GM20000 (cell line): ENCODE results near the gene ITGA1.

Experiments
- DNase-seq: peaks from one replicate; pipeline ENCODE4 v3.0.0; 2012; ENCODE audit warnings: low spot score
- TF ChIP-seq, protein P1 (sequence below): IDR thresholded peaks from 2 replicates; pipeline ENCODE4 v1.5.1; 2012; ENCODE audit warnings: mild to moderate bottlenecking, control low read depth; ENCODE audit errors: extremely low read depth, missing control alignments

ITGA1 gene

DNA sequence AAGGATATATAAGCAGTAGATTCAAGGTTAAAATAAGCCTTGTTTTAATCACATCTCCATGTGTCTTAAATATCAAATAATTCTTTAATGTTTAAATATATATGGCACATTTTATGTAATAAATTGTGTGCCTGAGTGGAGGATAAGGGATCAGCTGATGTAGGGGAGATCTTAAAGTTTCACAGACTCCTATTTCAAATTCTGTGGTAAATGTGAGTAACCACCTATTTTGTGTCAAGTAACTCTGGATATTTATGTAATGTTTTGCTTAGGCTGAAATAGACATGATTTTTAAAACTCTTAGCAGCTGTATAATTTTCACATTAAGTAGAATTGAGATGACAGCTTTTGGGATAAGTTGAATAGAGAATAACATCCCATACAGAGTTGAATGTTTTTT lies 160.1 kb downstream of the ITGA1 start:
- no peak for DNase-seq
- TF ChIP-seq, protein P1, sequence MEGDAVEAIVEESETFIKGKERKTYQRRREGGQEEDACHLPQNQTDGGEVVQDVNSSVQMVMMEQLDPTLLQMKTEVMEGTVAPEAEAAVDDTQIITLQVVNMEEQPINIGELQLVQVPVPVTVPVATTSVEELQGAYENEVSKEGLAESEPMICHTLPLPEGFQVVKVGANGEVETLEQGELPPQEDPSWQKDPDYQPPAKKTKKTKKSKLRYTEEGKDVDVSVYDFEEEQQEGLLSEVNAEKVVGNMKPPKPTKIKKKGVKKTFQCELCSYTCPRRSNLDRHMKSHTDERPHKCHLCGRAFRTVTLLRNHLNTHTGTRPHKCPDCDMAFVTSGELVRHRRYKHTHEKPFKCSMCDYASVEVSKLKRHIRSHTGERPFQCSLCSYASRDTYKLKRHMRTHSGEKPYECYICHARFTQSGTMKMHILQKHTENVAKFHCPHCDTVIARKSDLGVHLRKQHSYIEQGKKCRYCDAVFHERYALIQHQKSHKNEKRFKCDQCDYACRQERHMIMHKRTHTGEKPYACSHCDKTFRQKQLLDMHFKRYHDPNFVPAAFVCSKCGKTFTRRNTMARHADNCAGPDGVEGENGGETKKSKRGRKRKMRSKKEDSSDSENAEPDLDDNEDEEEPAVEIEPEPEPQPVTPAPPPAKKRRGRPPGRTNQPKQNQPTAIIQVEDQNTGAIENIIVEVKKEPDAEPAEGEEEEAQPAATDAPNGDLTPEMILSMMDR: no peak

DNA sequence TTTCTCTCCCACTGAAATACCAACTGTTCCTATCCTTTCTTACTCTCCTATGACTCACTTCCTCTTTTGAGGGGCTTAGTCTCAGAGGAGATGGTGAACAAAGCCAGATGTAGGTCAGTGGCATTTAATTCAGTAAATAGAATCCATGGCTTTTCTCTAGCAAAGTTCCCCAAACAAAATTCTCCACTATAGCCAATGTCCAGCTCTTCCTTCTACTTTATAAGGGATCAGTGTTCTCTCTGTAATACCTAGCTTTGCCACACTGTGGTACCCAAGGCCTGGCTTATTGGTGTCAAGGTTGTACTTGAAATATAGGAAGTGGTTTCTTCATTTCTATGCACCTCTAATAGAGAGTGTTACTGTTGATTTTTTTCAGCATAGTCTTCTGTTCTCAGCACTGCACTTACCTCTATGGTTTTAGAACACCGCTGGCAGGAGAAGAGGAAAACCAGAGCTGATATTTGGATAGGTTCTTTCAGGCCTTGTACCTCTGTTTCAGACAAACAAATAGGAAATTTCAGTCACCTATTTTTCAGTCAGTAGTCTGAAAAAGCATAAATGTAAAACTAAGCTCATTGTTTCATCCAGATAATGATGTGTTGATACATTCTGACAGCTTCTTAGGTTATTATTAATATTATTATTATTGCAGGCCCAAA lies 160.8 kb downstream of the ITGA1 start:
- TF ChIP-seq, protein P1: peak; percentile 41
- peak; percentile 56 for DNase-seq

DNA sequence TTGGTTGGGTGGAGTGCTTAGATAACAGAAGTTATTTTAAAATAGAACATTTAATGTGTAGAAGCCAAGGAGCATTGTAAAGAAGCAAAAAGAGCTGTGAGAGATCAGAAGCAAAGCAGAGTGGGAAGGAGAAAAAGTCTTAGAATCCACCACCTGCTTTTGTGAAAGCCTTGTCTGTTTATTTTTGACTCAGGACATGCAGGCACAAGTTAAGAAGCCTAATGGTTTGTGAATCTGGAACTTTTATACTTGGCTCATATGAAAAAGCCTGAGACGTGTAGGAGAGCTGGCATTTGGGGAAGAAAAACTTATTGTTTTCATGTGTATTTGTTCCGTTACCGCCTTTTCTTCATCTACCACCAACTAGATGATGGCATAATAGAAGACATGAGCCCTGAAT lies 163.0 kb downstream of the ITGA1 start:
- TF ChIP-seq, protein P1: no peak
- no peak for DNase-seq

DNA sequence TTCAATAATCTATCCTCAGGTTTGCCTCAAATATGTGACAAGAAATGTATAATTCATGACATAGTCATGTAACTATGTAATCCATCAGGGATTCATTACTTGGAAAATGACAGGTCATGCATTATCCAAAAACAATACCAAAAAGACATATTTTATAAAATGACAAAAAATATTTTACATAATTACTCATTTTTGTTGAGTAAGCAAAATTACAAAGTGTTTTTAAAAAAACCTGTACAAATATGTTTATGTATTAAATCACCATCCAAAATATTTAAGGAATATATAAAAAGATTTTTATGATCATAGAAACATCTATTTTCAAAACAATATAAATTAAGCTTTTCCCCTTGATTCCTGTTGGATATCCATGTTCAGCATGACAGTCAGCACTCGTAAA lies 164.8 kb downstream of the ITGA1 start:
- TF ChIP-seq, protein P1: no peak
- DNase-seq: no peak

DNA sequence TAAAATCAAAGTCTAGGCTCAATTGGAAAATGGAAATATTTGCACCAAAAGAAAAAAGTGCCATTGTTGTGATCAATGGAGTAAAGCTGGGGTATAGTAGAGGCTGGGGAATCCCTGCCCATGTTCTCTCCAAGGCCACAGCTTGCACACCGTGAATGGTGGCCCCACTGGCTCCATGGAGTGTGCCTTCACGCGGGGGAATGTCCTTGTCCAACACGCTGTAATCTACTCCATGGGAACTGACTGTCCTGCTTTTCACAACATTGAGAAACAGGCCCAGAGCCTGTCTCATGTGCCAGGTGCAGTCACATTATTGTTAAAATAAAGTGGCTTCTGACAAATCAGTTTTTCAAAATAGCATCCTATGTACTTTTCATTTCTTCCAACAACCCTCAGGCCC lies 168.3 kb downstream of the ITGA1 start:
- DNase-seq: no peak
- TF ChIP-seq, protein P1: no peak

DNA sequence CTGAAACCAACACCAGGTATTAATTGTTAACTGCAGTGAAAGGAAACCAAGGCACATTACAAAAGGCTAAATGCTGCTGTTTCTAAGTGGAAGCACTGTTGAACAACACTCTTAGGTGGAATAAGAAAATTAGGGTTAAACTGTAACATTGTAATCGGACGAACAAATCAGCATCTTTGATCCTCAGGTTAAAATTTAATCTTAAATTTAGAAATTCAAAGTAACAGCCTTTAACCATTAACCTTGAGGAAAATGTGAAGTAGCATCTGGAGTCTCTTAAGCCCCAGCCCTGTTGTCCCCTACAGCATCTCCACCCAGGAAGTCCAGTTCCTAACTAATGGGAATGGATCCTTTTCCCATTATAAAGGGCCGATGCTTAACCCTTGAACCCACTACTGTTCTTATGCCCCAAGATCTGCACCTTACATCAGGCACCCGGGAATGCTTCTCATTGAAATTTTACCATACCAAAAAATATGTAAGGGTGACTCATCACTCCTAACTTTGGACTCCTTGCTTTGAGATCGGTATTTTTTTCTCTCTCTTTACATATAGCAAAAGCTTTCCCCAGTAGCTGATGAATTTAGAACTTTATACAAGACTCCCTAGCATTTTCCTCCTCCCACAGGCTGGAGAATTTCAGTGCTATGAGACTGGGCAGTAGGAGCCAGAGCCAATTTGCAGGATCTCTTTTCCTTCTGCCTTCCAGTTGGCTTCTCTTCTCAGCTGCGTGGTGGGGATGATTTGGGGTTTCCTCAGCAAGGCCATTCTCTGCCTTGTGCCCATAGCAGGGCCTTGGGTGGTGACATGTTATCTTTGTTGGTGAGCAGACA lies 169.4 kb downstream of the ITGA1 start:
- DNase-seq: no peak
- TF ChIP-seq, protein P1: no peak

DNA sequence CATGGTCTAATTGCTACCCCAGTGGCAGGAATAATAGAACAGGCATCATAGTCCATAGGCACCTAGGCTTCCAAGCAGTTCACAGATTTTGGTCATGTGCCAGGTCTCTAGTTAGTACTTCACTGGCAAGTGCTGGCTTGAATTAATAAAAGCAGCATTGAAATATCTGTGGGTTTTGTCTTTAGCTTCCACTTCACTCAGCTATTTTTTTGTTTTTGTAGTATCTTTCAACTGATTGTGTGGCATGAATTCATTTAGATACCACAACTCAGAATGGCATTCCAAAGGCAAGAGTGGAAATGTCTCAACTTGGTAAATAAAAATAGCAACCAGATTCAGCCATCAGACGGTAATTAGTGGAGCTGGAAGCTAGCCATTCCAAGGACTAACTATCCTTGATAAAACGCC lies 173.6 kb downstream of the ITGA1 start:
- DNase-seq: no peak

More for the DNA sequence above, 173.6 kb downstream of the ITGA1 start:
- TF ChIP-seq, protein P1: no peak
